H1 (cell line): ENCODE measurements around the gene FBXL16.

Source experiments
- CBX8 ChIP-seq: fragments of 300-800, 300-1000 bp; sonication (generic); IDR thresholded peaks from 2 replicates; pipeline ENCODE4 v1.7.1; 2016; ENCODE audit warnings: low read depth, low read length, borderline replicate concordance
- EP300 ChIP-seq, 2 experiments: IDR thresholded peaks; 1 replicate in 1 of 2; 2 replicates in 1 of 2; pipeline ENCODE4 v1.6.1; 2011 to 2012; ENCODE audit warnings: low read depth in 2 of 2, low read length in 2 of 2, mild to moderate bottlenecking in 2 of 2, borderline replicate concordance in 1 of 2, inconsistent platforms in 1 of 2, moderate library complexity in 1 of 2
- EZH2 ChIP-seq: fragments of 200-600 bp; sonication (generic); IDR thresholded peaks from 2 replicates; pipeline ENCODE4 v1.7.1; 2012; ENCODE audit warnings: low read depth, mild to moderate bottlenecking, moderate library complexity, low read length, inconsistent platforms; ENCODE audit not compliant: severe bottlenecking
- HDAC6 ChIP-seq: IDR thresholded peaks from one replicate; pipeline ENCODE4 v1.7.1; 2012; ENCODE audit warnings: low read depth, mild to moderate bottlenecking, inconsistent platforms, low read length, moderate library complexity
- JUN ChIP-seq: IDR thresholded peaks from 2 replicates; pipeline ENCODE4 v1.6.1; 2011; ENCODE audit warnings: low read depth, mild to moderate bottlenecking, improper control_type of control experiment, low read length
- NRF1 ChIP-seq: IDR thresholded peaks from 2 replicates; pipeline ENCODE4 v1.6.1; 2011; ENCODE audit warnings: mild to moderate bottlenecking, low read depth, low read length, improper control_type of control experiment
- RXRA ChIP-seq: IDR thresholded peaks from 2 replicates; pipeline ENCODE4 v1.6.1; 2011; ENCODE audit warnings: low read depth, mild to moderate bottlenecking, low read length, moderate library complexity; ENCODE audit not compliant: insufficient read depth
- TAF1 ChIP-seq: IDR thresholded peaks from 2 replicates; pipeline ENCODE4 v1.6.1; 2011; ENCODE audit warnings: mild to moderate bottlenecking, low read depth, low read length
- TEAD4 ChIP-seq: IDR thresholded peaks from 2 replicates; pipeline ENCODE4 v1.6.1; 2012; ENCODE audit warnings: low read depth, low read length, inconsistent platforms, mixed read lengths
- TF ChIP-seq, protein P1 (sequence below), 3 experiments: IDR thresholded peaks; 1 replicate in 2 of 3; 2 replicates in 1 of 3; pipeline versions ENCODE4 v1.5.1 to v1.6.1; 2011; ENCODE audit warnings: low read length in 3 of 3, mild to moderate bottlenecking in 3 of 3, inconsistent platforms in 2 of 3, low read depth in 1 of 3, moderate library complexity in 1 of 3; ENCODE audit not compliant: insufficient read depth in 1 of 3; ENCODE audit errors: control extremely low read depth in 1 of 3
- TF ChIP-seq, protein P2 (sequence below): IDR thresholded peaks from 2 replicates; pipeline ENCODE4 v1.6.1; 2011; ENCODE audit warnings: low read length, improper control_type of control experiment

DNA sequence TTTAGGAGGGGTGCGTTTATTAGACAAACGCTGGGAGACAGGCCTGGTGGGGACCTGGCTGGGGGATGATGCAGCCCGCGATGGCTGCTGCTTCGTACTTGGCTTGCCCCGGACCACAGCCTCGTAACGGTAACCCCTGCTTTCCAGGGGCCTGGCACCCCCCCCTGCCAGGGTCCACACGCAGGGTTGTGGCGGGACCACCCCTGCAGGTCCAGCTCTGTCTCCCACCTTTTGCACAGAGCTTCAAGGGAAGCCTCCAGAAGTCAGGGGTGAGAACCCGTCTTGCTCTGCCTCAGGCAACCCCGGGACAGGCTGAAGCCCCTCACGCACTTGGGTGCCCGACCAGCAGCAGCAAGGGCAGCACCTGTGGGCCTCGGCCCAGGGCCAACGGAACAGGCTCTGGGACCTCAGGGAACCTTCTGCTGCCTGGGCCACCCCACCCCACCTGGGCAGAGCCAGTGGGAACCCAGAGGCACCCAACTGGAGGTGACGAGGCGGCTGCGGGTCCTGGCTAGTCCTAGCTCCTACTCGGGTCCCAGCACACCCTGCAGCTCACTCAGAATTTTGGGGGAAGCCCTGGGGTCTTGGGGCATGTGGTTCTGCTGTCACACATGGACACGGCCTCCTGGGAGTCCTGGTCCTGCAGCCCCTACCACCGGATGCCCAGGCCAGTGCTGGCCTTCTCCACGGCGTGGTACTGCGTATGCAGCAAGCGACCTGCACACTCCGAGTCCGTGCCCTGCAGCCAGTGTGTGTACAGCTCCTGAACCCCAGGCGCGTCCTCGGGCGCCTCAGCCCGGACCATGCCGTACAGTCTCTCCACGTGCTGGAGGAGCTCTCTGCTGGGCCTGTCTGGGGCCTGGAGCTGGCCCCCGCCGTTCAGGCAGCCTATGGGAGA, 24.4 kb upstream of the FBXL16 start:
- TF ChIP-seq, protein P1, sequence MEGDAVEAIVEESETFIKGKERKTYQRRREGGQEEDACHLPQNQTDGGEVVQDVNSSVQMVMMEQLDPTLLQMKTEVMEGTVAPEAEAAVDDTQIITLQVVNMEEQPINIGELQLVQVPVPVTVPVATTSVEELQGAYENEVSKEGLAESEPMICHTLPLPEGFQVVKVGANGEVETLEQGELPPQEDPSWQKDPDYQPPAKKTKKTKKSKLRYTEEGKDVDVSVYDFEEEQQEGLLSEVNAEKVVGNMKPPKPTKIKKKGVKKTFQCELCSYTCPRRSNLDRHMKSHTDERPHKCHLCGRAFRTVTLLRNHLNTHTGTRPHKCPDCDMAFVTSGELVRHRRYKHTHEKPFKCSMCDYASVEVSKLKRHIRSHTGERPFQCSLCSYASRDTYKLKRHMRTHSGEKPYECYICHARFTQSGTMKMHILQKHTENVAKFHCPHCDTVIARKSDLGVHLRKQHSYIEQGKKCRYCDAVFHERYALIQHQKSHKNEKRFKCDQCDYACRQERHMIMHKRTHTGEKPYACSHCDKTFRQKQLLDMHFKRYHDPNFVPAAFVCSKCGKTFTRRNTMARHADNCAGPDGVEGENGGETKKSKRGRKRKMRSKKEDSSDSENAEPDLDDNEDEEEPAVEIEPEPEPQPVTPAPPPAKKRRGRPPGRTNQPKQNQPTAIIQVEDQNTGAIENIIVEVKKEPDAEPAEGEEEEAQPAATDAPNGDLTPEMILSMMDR (IDR thresholded peaks at IDR 0.05; ENCODE audit: control extremely low read depth in 1 of 3, insufficient read depth in 1 of 3, low read depth in 1 of 3, low read length in 3 of 3), result no peak
- TF ChIP-seq TEAD4, result no peak
- no peak for TF ChIP-seq HDAC6
- no peak for TF ChIP-seq NRF1
- TF ChIP-seq EP300 (IDR thresholded peaks at IDR 0.05; ENCODE audit: borderline replicate concordance in 1 of 2, low read depth in 2 of 2, low read length in 2 of 2), result no peak
- TF ChIP-seq TAF1, result no peak
- TF ChIP-seq, protein P2, sequence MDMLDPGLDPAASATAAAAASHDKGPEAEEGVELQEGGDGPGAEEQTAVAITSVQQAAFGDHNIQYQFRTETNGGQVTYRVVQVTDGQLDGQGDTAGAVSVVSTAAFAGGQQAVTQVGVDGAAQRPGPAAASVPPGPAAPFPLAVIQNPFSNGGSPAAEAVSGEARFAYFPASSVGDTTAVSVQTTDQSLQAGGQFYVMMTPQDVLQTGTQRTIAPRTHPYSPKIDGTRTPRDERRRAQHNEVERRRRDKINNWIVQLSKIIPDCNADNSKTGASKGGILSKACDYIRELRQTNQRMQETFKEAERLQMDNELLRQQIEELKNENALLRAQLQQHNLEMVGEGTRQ, result no peak
- no peak for TF ChIP-seq EZH2
- TF ChIP-seq RXRA, result no peak
- no peak for TF ChIP-seq JUN
- no peak for TF ChIP-seq CBX8
